ENCODE results near the gene KLHDC8A. TPM values are rescaled to one million over a fixed set of nuclear protein-coding genes. Genes with fewer than 3 reads are reported as not detected.

The KLHDC8A gene
- total and polyA plus RNA-seq, 9 of the 15 experiments (the other 6 are each of a cell fraction or from before 2014, with no cell fraction given): 0.01 to 0.54 (median 0.04) TPM; not detected in 6

GRCh38 chr1:205335692-205336091, 21.0 kb downstream of the KLHDC8A start (continued):
- TF ChIP-seq SIRT6 (IDR thresholded peaks at IDR 0.05; ENCODE audit: low read depth, low read length) (no peak), CC2D1A (IDR thresholded peaks at IDR 0.05) (peak; percentile 37; the same call in 1 of the 2 replicates), HIVEP1 (CRISPR knock-in tag; IDR thresholded peaks at IDR 0.05) (0 out of 2 replicates have a peak, but pooled peaks have one; percentile 20), TARDBP (IDR thresholded peaks at IDR 0.05) (0 out of 2 replicates have a peak, but pooled peaks have one; percentile 39), ATF4 (CRISPR knock-in tag; IDR thresholded peaks at IDR 0.05) (peak; percentile 29; the same call in 1 of the 2 replicates), SP1 (CRISPR knock-in tag; IDR thresholded peaks at IDR 0.05) (0 out of 2 replicates have a peak, but pooled peaks have one; percentile 24), JUN (IDR thresholded peaks at IDR 0.05; ENCODE audit: borderline replicate concordance, low read depth, low read length) (peak; percentile 55; the same call in 1 of the 2 replicates), JUN (CRISPR knock-in tag; IDR thresholded peaks at IDR 0.05; ENCODE audit: borderline replicate concordance) (no peak), ZBTB17 (CRISPR knock-in tag; IDR thresholded peaks at IDR 0.05) (0 out of 2 replicates have a peak, but pooled peaks have one; percentile 30), DMBX1 (CRISPR knock-in tag; IDR thresholded peaks at IDR 0.05; ENCODE audit: borderline replicate concordance) (peak; percentile 39; the same call in 1 of the 2 replicates), STAT5B (CRISPR knock-in tag; IDR thresholded peaks at IDR 0.05) (no peak)
